Activated CD8-positive, alpha-beta memory T cell treated with anti-CD3 and anti-CD28 coated beads for 36 hours (primary cell): Measurements from ENCODE around the gene SULT1C3. TPM values are rescaled to one million over a fixed set of nuclear protein-coding genes. Genes with fewer than 3 reads are reported as not detected.
"Not testable (repeated sequence)": the region's sequence is repeated elsewhere in the genome, so short reads cannot be mapped to it uniquely, and the experiment has no call there.

Source experiments
- CTCF ChIA-PET: fragments of 350-600 bp; sonication (Branson Sonifier 250); formaldehyde crosslinking; loops from one replicate; lab custom pipeline; 2021; ENCODE audit warnings: antibody characterized with exemption; lab: Charles Lee
- POLR2A ChIA-PET: fragments of 350-600 bp; sonication (Branson Sonifier 250); formaldehyde crosslinking; loops from one replicate; lab custom pipeline; 2021; ENCODE audit warnings: antibody characterized with exemption; lab: Charles Lee
- total RNA-seq, 2 experiments: library from RNA; stranded (reverse); gene quantifications; one replicate each; pipeline ENCODE4 v1.2.3, GENCODE V29; 2021

SULT1C3 gene
- total RNA-seq, 2 experiments from 2014 or later = not detected

DNA sequence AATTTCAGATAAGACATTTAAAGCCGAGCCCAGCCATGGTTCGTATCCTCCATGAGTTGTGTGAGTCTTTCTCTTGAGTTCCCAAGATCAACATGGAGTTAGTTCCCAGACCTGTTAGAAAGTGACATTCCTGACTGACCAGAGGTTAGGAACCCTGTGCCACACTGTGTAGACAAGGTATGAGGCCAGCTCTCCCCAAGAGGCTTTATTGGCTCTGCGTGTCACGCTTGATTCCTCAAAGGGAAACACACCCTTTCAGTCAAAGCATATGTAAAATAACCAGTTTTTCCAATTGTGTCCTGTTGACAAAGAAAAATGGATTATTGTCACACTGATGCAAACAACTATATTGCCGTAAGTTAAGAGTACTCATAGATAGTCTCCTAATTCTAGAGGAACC, 1.2 kb downstream of the SULT1C3 start:
- POLR2A ChIA-PET = no interaction called here
- CTCF ChIA-PET = no interaction called here

DNA sequence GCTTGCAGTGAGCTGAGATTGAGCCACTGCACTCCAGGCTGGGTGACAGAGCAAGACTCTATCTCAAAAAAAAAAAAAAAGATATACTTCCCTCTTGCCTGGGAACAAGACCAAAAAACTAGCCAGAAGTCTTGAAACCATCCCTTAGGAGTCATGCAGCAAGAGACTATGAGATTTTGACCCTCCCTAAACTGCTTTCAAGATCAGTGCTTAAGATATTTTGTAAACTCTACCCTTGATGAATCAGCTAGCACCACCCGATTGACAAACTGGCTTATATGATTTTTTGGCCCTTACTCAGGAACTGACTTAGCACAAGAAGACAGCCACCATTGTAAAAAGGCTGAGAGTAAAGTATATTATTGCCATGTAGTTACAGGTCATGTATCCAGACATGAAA, 3.8 kb downstream of the SULT1C3 start:
- CTCF ChIA-PET = no interaction called here

DNA sequence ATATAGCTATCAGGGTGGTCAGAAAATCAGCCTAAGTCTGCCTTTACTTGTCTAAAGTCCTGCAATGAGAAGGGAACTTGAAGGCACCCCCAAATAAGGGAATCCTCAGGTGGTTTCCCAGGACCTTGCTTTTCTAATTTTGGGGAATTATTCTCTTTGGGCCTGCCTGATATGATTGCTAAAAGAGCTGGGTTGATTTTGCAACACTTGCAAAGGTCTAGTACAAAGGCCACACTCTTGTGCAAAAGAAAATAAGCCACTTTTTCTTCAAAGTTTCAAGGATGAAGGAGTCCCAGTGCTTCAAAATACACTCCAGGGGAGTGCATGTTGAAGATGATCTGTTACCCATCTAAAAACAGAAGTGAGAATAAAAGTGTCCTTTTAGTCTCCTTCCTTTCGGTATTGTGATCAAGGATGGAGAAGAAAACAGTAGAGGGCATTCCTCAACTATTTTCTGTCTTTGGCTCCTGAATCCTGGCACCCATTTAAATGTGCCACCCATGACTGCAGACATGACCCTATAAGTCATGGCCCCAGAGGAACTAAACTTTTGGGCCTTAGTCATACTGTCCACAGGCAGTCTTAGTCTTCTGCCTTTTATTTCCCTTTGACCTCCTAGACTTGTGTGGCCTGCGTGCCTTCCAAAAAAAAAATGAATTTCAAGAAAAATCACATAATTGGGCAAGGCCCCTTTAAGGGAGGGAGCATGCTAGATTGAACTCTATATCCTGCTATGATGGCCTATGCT, 5.1 kb downstream of the SULT1C3 start:
- POLR2A ChIA-PET = no interaction called here

More for the DNA sequence above, 3.8 kb downstream of the SULT1C3 start:
- POLR2A ChIA-PET = no interaction called here

DNA sequence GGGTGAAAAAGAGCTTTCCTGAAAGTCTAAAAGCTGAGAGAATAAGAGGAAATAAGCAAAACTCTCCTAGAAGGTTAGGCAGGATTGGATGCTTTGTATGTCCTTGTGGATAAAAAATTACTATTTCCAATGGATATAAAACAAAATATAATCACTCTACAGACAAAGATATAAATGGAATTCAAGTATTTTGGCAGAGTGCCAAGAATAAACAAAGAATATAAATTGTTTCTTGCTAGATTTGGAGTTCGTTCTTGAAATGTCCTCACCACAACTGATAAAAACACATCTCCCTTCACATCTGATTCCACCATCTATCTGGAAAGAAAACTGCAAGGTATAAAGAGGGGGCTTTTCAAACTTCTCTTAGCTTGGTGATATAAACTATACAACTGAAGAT, 13.3 kb downstream of the SULT1C3 start:
- ChIA-PET POLR2A (no interaction called here), CTCF (no interaction called here)

More for the DNA sequence above, 5.1 kb downstream of the SULT1C3 start:
- CTCF ChIA-PET = no interaction called here

DNA sequence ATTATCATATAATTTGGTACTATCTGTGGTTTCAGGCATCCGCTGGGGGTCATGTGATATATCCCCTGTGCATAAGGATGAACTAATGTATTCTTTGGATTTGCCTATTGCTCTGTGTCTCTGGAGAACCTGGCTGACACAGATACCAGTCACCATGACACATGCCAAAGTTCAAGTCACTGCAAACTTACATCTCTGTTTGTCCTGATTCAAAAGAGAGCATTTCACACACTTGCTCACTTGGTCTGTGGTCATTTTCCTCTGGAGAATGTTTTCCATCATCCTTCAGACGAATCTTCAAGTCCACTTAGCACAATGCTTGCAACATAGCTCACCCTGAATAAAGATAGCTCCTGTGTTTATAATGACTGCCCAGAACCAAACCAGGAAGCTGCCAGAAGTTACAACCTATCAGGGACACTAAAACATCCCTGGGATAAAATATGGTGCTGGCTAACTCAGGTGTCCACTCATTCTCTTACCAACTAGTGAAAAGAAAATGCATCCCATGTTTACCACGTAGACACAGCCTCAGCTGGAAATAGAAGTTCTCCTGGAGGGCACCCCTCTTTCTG, 18.1 kb downstream of the SULT1C3 start:
- POLR2A ChIA-PET = no interaction called here
- CTCF ChIA-PET = no interaction called here

DNA sequence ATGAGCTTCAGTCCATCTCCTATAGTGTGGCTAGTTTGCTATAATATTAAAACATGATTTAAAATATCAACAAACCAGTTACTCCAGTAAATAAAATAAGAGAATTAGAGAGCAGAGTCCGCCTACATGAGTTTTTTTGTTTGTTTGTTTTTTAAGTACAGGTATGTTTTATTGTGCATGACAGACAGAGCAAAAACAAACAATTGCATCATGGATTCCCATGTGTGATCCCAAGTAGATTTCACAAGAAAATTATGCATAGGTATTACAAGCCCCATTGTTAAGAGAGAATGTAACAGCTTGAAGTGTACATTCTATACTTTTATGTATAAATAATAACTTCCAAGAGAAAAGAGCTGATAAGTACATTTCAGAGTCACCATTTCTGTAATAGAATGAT, 21.0 kb downstream of the SULT1C3 start:
- POLR2A ChIA-PET = no interaction called here
- CTCF ChIA-PET = no interaction called here

DNA sequence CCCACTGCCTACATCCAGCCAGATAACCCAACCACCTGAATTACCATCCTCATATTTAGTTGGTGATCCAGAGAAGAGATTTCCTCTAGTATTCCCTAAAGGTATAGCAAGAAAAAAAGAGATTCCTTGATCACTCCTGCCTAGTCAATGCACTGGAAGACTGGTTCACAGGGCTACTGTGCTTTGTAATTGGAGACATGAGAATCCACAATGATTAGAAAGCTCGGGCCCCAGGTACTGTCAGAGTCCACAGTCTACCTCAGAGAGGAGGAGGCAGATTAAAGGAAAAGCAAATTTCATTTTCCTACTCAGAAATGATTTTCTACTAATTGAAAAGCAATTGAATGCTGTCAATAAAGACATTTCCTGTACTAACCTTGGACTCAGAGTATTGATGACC, 22.3 kb downstream of the SULT1C3 start:
- ChIA-PET CTCF (no interaction called here), POLR2A (no interaction called here)

DNA sequence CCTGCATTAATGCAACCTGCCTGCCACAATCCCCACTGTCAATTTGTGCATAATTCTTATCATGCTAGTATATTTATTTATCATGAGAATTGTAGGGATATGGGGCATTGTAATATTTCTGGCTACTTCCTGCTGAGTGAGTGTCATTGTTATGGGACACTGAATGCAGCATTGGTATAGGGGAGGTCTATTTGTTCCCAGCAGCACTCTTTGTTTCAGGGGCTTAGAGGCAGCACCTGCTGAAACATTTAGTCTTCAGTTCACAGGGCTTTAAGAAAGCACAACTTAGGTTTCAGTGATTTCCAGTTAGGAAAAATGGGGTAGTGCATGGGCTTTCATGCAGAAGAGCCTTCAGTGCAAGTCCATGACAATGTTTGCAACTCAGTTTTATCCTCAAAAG, 23.6 kb downstream of the SULT1C3 start:
- ChIA-PET CTCF (no interaction called here), POLR2A (no interaction called here)

DNA sequence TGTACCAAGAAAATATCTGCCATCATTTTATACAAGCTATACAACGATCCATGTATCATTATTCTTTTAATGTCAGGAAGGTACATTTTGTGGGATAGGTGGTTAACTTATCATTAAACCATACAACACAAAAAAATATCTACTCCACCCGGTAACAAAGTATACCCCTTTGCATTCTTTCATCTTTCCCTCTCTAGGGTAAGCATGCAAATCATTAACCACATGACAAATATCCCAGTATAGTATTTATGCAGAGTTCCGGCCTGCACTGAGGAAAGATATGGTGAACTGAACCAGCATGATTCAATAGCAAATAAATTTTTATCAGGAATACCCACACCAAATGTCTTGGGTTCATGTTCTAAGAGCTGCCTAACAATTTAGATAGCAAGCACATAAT, 26.4 kb downstream of the SULT1C3 start:
- CTCF ChIA-PET = no interaction called here
- POLR2A ChIA-PET = no interaction called here

DNA sequence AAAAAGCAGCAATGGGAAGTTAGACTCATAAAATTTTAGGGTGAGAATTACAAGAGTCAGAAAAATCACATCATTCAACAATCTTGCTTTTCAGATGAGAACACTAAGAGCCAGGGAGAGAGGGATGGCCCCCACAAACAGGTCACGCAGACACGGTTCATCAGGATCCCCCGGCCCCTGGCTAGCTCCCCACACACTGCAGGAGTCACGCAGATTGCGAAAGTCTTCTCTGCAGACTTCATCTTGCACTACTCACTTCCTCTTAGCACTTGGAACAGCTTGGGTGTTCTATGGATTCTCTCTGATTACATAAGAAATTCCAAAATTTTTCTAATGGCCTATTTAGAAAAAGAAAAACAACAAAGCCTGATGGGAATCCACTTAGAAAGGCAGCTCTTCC, 27.3 kb downstream of the SULT1C3 start:
- CTCF ChIA-PET = no interaction called here
- POLR2A ChIA-PET = no interaction called here

DNA sequence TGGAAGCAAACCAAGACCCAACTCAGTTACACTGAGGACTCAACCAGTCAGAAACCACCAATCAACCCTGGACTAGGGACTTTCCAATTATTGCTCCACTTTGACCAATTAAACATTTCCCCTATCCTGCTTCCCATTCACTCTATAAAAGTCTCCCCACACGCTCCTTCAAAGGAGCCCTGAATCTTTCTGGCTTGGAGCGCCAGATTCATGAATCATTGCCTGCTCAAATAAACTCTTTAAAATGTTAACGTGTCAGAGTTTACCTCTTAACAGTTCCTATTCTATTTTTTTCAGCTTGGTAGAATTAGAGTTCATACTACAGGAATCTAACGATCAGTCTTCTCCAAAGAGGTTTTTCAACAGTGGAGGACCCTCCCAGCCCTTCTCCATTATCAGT, 28.2 kb downstream of the SULT1C3 start:
- POLR2A ChIA-PET = no interaction called here
- CTCF ChIA-PET = no interaction called here

DNA sequence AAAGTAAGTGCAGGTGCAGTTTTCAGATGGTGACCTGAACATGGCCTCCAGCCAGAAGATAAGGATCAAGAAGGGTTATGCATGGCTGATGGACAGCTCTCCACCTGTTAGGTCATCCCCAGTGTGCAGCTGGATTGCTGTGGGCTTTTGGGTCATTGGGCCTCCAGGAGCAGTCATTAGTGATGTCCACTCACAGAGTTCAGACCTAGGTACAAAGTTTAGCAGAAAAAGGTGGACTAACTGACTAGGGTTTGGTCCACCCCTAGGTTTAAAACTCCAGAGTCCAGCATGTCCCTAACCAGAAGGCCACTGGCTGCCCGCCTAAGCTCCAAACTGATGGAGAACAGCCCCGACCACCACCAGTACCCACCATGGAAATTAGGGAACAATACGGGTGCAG, 30.6 kb downstream of the SULT1C3 start:
- CTCF ChIA-PET = no interaction called here
- POLR2A ChIA-PET = no interaction called here

DNA sequence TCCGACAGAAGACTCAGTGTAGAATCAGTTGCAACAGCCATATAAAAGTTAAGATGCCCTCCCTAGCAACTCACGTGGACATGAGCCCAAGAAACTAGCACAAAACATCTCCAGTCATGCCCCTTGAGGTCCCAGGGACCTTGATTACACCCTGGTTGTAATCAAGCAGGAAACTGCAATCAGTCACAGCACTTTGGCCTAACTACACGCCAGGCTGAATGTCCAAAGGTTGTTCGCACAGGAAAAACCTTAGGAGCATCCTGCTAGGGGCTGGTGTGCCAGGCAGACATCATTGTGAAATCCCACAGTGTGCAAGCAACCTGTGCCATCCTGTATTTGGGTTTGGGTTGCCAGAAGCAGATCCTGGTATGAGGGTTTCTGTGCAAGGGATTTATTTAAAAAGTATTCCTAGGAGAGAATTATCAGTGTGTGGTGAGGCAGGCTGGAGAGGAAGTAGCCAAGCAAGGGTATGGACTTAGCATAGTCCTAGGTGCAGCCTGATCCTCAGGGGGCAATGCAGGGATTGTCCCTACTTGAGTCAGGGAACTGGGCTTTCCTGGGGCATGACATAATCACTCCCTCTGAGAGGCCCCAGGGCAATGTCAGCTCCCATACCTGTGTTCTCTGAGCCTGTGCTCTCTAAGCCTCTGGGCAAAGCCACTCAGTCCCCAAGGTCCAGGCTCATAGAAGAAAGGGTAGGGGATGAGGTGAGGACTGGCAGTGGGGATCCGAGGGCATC, 31.2 kb downstream of the SULT1C3 start:
- ChIA-PET CTCF (no interaction called here), POLR2A (no interaction called here)

DNA sequence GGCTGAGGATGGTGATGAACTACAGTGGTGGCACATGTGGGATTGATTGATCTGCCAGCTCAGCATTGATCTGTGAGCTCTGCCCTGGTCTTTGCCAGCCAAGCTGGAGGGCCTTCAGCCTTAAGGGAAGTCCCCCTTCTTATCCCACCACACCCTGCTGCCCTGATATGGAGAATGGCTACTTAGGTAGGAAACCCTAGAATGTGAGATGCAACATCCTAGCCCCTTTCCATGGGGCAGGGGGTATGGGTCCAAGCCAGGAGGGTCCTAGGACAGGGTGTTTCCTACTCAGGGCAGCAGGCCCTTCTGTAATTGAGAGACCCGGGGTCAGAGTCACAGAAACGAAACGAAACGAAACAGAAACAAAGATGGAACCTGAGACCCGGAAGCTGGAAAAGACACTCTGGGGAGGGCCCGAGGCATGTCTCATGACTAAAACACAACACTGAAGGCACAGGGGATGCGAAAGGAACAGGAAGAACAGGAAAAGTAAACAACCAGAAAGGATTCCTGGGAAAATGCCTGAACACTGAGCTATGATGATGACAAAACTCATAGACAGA, 32.0 kb downstream of the SULT1C3 start:
- ChIA-PET CTCF (no interaction called here), POLR2A (no interaction called here)

DNA sequence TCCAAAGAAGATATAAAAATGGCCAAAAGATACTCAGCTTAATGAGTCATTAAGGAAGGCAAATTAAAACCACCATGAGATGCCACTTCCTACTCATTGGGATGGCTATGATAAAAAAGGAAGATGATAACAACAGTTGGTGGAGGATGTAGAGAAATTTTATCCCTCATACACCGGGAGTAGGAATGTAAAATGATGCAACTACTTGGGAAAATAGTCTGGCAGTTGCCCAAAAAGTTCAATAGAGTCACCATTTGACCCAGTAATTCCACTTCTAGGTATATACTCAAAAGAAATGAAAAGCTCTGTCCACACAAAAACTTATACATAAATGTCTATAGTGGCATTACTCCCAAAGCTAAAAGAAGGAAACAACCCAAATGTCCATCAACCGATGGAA, 38.9 kb downstream of the SULT1C3 start:
- POLR2A ChIA-PET = no interaction called here
- CTCF ChIA-PET = no interaction called here

DNA sequence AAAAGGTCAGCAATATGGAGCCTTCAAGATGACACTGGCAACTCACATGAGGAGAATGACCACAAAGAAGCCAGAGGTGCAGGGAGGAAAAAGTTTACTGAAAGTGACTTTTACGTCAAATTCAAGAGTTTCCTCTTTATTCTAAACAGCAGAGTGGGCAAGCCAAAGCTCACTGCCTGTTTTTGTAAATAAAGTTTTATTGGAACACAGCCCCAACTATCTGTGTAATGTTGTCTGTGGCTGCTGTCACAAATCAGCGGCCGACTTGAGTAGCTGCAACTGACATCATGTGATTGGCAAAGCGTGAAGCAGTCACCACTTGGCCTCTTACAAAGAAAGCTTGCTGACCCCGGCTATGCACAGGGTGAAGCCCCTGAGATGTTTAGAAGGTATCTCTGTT, 39.7 kb downstream of the SULT1C3 start:
- CTCF ChIA-PET = no interaction called here

DNA sequence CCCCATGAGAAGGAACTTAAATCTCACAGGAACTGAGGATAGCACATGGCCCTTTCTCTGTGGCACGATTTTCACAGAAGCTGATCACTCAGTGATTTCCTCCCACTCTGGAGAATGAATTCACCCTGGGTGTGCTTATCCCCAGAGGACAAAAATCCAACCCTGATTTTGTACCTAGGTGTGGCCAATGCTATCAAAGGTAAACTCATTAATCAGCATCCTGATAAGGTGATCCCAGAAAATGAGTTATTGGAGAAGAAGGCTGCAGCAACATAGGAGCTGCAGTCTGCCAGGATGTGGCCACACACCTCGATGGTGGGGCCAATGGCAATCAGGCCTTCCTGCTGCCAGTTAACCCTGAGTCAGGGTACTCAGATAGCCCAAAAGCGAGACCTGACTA, 40.7 kb downstream of the SULT1C3 start:
- ChIA-PET POLR2A (no interaction called here), CTCF (no interaction called here)

More for the DNA sequence above, 39.7 kb downstream of the SULT1C3 start:
- POLR2A ChIA-PET = no interaction called here

DNA sequence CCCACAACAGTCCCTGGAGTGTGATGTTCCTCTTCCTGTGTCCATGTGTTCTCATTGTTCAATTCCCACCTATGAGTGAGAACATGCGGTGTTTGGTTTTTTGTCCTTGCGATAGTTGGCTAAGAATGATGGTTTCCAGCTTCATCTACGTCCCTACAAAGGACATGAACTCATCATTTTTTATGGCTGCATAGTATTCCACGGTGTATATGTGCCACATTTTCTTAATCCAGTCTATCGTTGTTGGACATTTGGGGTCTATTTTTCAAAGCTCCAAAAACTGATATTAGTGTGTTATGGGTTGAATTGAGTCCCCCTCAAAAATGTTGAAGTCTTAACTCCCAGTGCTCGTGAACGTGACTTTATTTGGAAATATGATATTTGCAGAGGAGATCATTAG, 44.8 kb downstream of the SULT1C3 start:
- CTCF ChIA-PET, POLR2A ChIA-PET: not testable (repeated sequence)

DNA sequence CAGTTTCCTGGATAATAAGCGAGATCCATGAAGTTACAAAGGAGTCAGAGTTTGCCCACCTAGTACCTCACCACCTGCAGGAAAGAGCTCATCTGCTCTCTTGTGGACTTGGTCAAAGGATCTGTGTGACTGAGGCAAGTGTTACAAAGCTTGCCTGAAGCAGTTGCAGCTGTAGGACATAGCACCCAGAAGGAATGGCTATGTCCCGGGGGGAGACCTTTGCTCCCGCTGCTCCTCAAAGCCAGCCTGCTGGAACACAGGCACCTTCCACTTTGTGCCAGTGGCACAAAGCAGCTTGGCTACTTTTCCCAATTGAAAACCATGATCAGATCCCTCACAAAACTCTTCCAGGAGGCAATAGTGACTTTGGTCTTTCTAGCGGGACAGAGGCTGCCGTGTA, 45.8 kb downstream of the SULT1C3 start:
- POLR2A ChIA-PET = no interaction called here

DNA sequence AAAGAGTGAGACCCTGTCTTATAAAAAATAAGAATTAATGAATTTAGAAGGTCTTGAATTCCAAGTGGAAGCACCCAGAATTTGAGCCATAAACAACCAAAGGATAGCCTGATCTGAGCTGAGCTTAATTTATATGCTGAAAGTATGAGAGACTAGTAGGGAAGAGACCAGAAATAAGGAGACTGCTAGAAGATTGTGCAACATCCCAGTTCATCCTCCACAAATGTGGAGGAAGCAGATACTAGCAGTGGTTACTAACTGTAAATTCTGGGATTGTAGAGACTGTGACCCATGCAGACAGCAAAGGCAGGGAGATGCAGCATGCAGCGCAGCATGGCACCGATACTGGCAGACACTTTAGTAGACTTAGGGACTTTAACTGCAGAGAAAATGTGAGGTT, 47.4 kb downstream of the SULT1C3 start:
- POLR2A ChIA-PET = no interaction called here
- CTCF ChIA-PET = no interaction called here

More for the DNA sequence above, 45.8 kb downstream of the SULT1C3 start:
- CTCF ChIA-PET = no interaction called here
